Measurements from ENCODE around the gene PERM1. TPM values are rescaled to one million over a fixed set of nuclear protein-coding genes. Genes with fewer than 3 reads are reported as not detected.

PERM1 gene
- total RNA-seq, 2 experiments from 2014 or later, result not detected

- H3K4me1 Mint-ChIP-seq (ENCODE audit: low read depth), result peaks cover 4% of the 10 kb centered on the region
- no peaks in the 10 kb centered on the region for H3K36me3 Mint-ChIP-seq (ENCODE audit: low read depth)
- H3K4me3 Mint-ChIP-seq, result no peak overlapping the region
- DNase-seq (peak; percentile 73), ATAC-seq (peak; percentile 86)
- H3K27ac Mint-ChIP-seq, result no peak overlapping the region
- TF ChIP-seq CTCF (IDR thresholded peaks at IDR 0.05), result peak; percentile 75
- peaks cover 15% of the 10 kb centered on the region for H3K27me3 Mint-ChIP-seq
- intact Hi-C loops (cut with micrococcal nuclease), result no loop called here
- no peaks in the 10 kb centered on the region for H3K9me3 Mint-ChIP-seq
- ChIA-PET CTCF (interaction anchor here (0.8 to 1.2 kb wide), 7 partner anchors 9 to 107 kb away, joined by 3 to 4 read pairs (median 3); no protein-coding TSS in a partner anchor), POLR2A (interaction anchor here (0.7 to 1.1 kb wide), 3 partner anchors 10 to 139 kb away, joined by 3 read pairs; partner anchors contain the start of gene PLEKHN1)
Observed at GRCh38 chr1:975896-976683, 5.8 kb downstream of the PERM1 start.

GRCh38 chr1:975365-975764 is 6.5 kb downstream of the PERM1 start:
- no peak for TF ChIP-seq CTCF (IDR thresholded peaks at IDR 0.05)
- Mint-ChIP-seq H3K27me3 (peaks cover 15% of the 10 kb centered on the region), H3K9me3 (no peaks in the 10 kb centered on the region), H3K36me3 (ENCODE audit: low read depth) (no peaks in the 10 kb centered on the region), H3K27ac (no peak overlapping the region), H3K4me3 (no peak overlapping the region), H3K4me1 (ENCODE audit: low read depth) (peaks cover 4% of the 10 kb centered on the region)
- intact Hi-C loops (cut with micrococcal nuclease), result no loop called here
- no peak for DNase-seq
- POLR2A ChIA-PET, result interaction anchor here (1.1 kb wide), 1 partner anchor 139 kb away, joined by 3 read pairs; no protein-coding TSS in a partner anchor
- CTCF ChIA-PET, result no interaction called here
- no peak for ATAC-seq

GRCh38 chr1:974687-975328 is 7.1 kb downstream of the PERM1 start:
- CTCF ChIA-PET, result no interaction called here
- H3K9me3 Mint-ChIP-seq, result no peaks in the 10 kb centered on the region
- H3K4me3 Mint-ChIP-seq, result no peak overlapping the region
- ATAC-seq (no peak), DNase-seq (no peak)
- POLR2A ChIA-PET, result interaction anchor here (1.1 kb wide), 1 partner anchor 140 kb away, joined by 3 read pairs; no protein-coding TSS in a partner anchor
- peaks cover 4% of the 10 kb centered on the region for H3K4me1 Mint-ChIP-seq (ENCODE audit: low read depth)
- no peaks in the 10 kb centered on the region for H3K36me3 Mint-ChIP-seq (ENCODE audit: low read depth)
- intact Hi-C loops (cut with micrococcal nuclease), result no loop called here
- H3K27me3 Mint-ChIP-seq, result peaks cover 15% of the 10 kb centered on the region
- no peak overlapping the region for H3K27ac Mint-ChIP-seq
- TF ChIP-seq CTCF (IDR thresholded peaks at IDR 0.05), result no peak

DNA sequence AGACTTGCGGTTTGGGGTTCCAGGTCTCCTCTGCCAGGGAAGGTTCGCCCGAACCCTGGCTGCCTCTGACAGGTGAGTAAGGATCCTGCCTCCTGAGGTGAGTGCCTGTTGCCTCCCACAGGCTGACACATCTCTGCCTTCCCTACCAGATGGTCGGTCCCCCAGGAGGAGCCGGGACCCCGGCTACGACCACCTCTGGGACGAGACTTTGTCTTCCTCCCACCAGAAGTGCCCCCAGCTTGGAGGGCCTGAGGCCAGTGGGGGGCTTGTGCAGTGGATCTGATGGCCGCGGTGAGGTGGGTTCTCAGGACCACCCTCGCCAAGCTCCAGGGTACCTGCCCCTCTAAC is 7.6 kb downstream of the PERM1 start:
- Mint-ChIP-seq H3K27me3 (peaks cover 21% of the 10 kb centered on the region), H3K36me3 (ENCODE audit: low read depth) (no peaks in the 10 kb centered on the region), H3K4me3 (no peak overlapping the region), H3K9me3 (peaks cover 2% of the 10 kb centered on the region), H3K4me1 (ENCODE audit: low read depth) (peaks cover 4% of the 10 kb centered on the region), H3K27ac (no peak overlapping the region)
- intact Hi-C loops (cut with micrococcal nuclease), result no loop called here
- ATAC-seq, result no peak
- ChIA-PET CTCF (interaction anchor here (1.5 kb wide), 1 partner anchor 28 kb away, joined by 3 read pairs; no protein-coding TSS in a partner anchor), POLR2A (no interaction called here)
- no peak for TF ChIP-seq CTCF (IDR thresholded peaks at IDR 0.05)
- DNase-seq, result no peak
